D721Med (cell line): ENCODE data around the gene CPEB2.

ENCODE experiments used
- DNase-seq: peaks from one replicate; pipeline ENCODE4 v3.0.0; 2011; ENCODE audit warnings: low spot score; ENCODE audit not compliant: insufficient read length
- FAIRE-seq: peaks from 2 replicates; lab custom pipeline; 2011; peaks lifted over from hg19 to GRCh38; lab: Jason Lieb, UNC
- CTCF ChIP-seq: IDR thresholded peaks from 2 replicates; pipeline ENCODE4 v1.5.1; 2012; ENCODE audit warnings: mild to moderate bottlenecking, control low read depth; ENCODE audit not compliant: insufficient read depth; ENCODE audit errors: missing control alignments

CPEB2 gene

GRCh38 chr4:15020502-15021286, 18.4 kb downstream of the CPEB2 start:
- no peak for TF ChIP-seq CTCF
- DNase-seq (no peak), FAIRE-seq (no peak)

GRCh38 chr4:15021311-15021710, 19.0 kb downstream of the CPEB2 start:
- DNase-seq (no peak), FAIRE-seq (no peak)
- no peak for TF ChIP-seq CTCF

GRCh38 chr4:15021946-15022345, 19.7 kb downstream of the CPEB2 start:
- DNase-seq, result no peak
- no peak for FAIRE-seq
- no peak for TF ChIP-seq CTCF

- no peak for TF ChIP-seq CTCF
- DNase-seq, result no peak
- no peak for FAIRE-seq
Measured at GRCh38 chr4:15024386-15024785, 22.1 kb downstream of the CPEB2 start.

- FAIRE-seq (no peak), DNase-seq (no peak)
- no peak for TF ChIP-seq CTCF
Measured at GRCh38 chr4:15025693-15026092, 23.4 kb downstream of the CPEB2 start.

- no peak for DNase-seq
- no peak for TF ChIP-seq CTCF
- FAIRE-seq, result no peak
Measured at GRCh38 chr4:15027921-15028435, 25.7 kb downstream of the CPEB2 start.

- DNase-seq (no peak), FAIRE-seq (no peak)
- no peak for TF ChIP-seq CTCF
Measured at GRCh38 chr4:15031197-15031596, 28.9 kb downstream of the CPEB2 start.
